K562 (cell line): ENCODE results near the gene NXF1. TPM values are rescaled to one million over a fixed set of nuclear protein-coding genes. Genes with fewer than 3 reads are reported as not detected.
A peak's percentile ranks its signal among the peaks of the same experiment; 100 is the strongest.

Experiments used
- ATAC-seq: fragments of 200-7000 bp; cut with Tn5 transposase; 3 replicates; pipeline ENCODE4 v1.9.1; 2020; ENCODE audit warnings: moderate library complexity
- BruUV-seq: library from RNA; stranded (reverse); fragments of 400-500 nt; replicated peaks from 2 replicates; lab custom pipeline; 2021; lab: Mats Ljungman, UMichigan
- CTCF ChIA-PET: fragments of 300-600 bp; formaldehyde crosslinking; extraction: SDS; loops from one replicate; lab custom pipeline; 2021; ENCODE audit warnings: low intra/inter-chr PET ratio; lab: Yijun Ruan, JAX
- POLR2A ChIA-PET: fragments of 300-600, 350-650 bp; sonication (Branson Sonifier 250); formaldehyde crosslinking; extraction: SDS; loops from one replicate; lab custom pipeline; 2021; ENCODE audit warnings: antibody characterized with exemption, inconsistent platforms; lab: Yijun Ruan, JAX
- DNase-seq, 4 experiments: peaks; one replicate each; pipeline versions ENCODE4 v3.0.0 to v3.0.0-alpha.2; 2011 to 2018; ENCODE audit warnings: low spot score in 3 of 4, mixed read lengths in 3 of 4; ENCODE audit errors: extremely low read depth in 1 of 4
- FAIRE-seq: peaks from 2 replicates; lab custom pipeline; 2011; peaks lifted over from hg19 to GRCh38; lab: Jason Lieb, UNC
- H2AFZ ChIP-seq: 2 replicates; pipeline ENCODE4 v1.6.0; 2011; ENCODE audit warnings: low read depth, low read length, control low read depth, inconsistent platforms
- H3K27ac ChIP-seq: fragments of 200-600 bp; 3 replicates; pipeline ENCODE4 v1.8.0; 2011; ENCODE audit warnings: low read depth, mild to moderate bottlenecking, control low read depth, inconsistent platforms, low read length, moderate library complexity, mixed read lengths; ENCODE audit errors: extremely low read depth
- H3K27me3 ChIP-seq, 2 experiments: fragments of 300-600 bp in 1 of 2; 2 replicates in 1 of 2; 3 replicates in 1 of 2; pipeline versions ENCODE4 v1.6.0 to v1.8.0; 2011; ENCODE audit warnings: inconsistent platforms in 2 of 2, low read length in 2 of 2, mild to moderate bottlenecking in 1 of 2, mixed read lengths in 1 of 2, moderate library complexity in 1 of 2; ENCODE audit not compliant: control insufficient read depth in 2 of 2, insufficient read depth in 2 of 2
- H3K36me3 ChIP-seq: fragments of 300-600 bp; 3 replicates; pipeline ENCODE4 v1.8.0; 2011; ENCODE audit warnings: mild to moderate bottlenecking, low read length, inconsistent platforms; ENCODE audit not compliant: control insufficient read depth, insufficient read depth
- H3K4me1 ChIP-seq, 2 experiments: fragments of 200-600 bp in 1 of 2; replicated peaks in 1 of 2; 2 replicates in 1 of 2; 3 replicates in 1 of 2; pipeline versions ENCODE4 v1.5.1 to v1.8.0; 2011; ENCODE audit warnings: inconsistent platforms in 2 of 2, low read length in 2 of 2, mild to moderate bottlenecking in 1 of 2, mixed read lengths in 1 of 2, moderate library complexity in 1 of 2; ENCODE audit not compliant: control insufficient read depth in 2 of 2, insufficient read depth in 2 of 2
- H3K4me2 ChIP-seq: 2 replicates; pipeline ENCODE4 v1.6.1; 2011; ENCODE audit warnings: low read length, control low read depth, inconsistent platforms, mixed read lengths; ENCODE audit not compliant: insufficient read depth
- H3K4me3 ChIP-seq: fragments of 200-600 bp; sonication (generic), shearing (Covaris generic); 2 replicates; pipeline ENCODE4 v1.5.1; 2016; ENCODE audit warnings: control low read depth, inconsistent platforms
- H3K79me2 ChIP-seq: fragments of 200-600 bp; 3 replicates; pipeline ENCODE4 v1.8.0; 2011; ENCODE audit warnings: low read length, inconsistent platforms; ENCODE audit not compliant: control insufficient read depth, insufficient read depth
- H3K9ac ChIP-seq, 2 experiments: 2 replicates each; pipeline versions ENCODE4 v1.6.0 to v1.6.1; 2011; ENCODE audit warnings: low read depth in 2 of 2, low read length in 2 of 2, control low read depth in 1 of 2, inconsistent platforms in 1 of 2, mild to moderate bottlenecking in 1 of 2, mixed read lengths in 1 of 2; ENCODE audit not compliant: insufficient read depth in 1 of 2
- H3K9me1 ChIP-seq: one replicate; pipeline ENCODE4 v1.6.0; 2011; ENCODE audit warnings: inconsistent platforms, mild to moderate bottlenecking, low read length, moderate library complexity; ENCODE audit not compliant: control insufficient read depth, insufficient read depth
- H3K9me3 ChIP-seq: replicated peaks from 2 replicates; pipeline ENCODE4 v1.5.1; 2011; ENCODE audit warnings: low read depth, low read length, inconsistent platforms; ENCODE audit not compliant: control insufficient read depth, insufficient read depth
- H4K20me1 ChIP-seq: replicated peaks from 2 replicates; pipeline ENCODE4 v1.6.1; 2011; ENCODE audit warnings: low read length, inconsistent platforms, mixed read lengths; ENCODE audit not compliant: control insufficient read depth, insufficient read depth
- CXXC5 ChIP-seq: fragments of 250-450 bp; sonication (Bioruptor Pico); IDR thresholded peaks from 2 replicates; pipeline ENCODE4 v1.8.0; 2022; ENCODE audit warnings: inconsistent platforms, mild to moderate bottlenecking, moderate library complexity
- FOS ChIP-seq: IDR thresholded peaks from 3 replicates; pipeline ENCODE4 v1.6.1; 2011; ENCODE audit not compliant: insufficient read length; ENCODE audit errors: extremely low read depth
- HDAC3 ChIP-seq: fragments of 450-650 bp; IDR thresholded peaks from 2 replicates; pipeline ENCODE4 v1.6.1; 2018; ENCODE audit warnings: borderline replicate concordance, mild to moderate bottlenecking, moderate library complexity; ENCODE audit not compliant: partially characterized antibody
- KDM1A ChIP-seq, 2 experiments: fragments of 450-650 bp; IDR thresholded peaks; 2 replicates each; pipeline ENCODE4 v1.6.1; 2016; ENCODE audit warnings: mild to moderate bottlenecking in 2 of 2
- MEIS2 ChIP-seq: fragments of 450-650 bp; IDR thresholded peaks from 2 replicates; pipeline ENCODE4 v1.6.1; 2014; ENCODE audit warnings: mild to moderate bottlenecking; ENCODE audit not compliant: partially characterized antibody
- MNT ChIP-seq, 2 experiments: fragments of 450-650 bp; conservative IDR thresholded peaks; 2 replicates each; pipeline ENCODE4 v1.6.1; 2017; ENCODE audit warnings: mild to moderate bottlenecking in 2 of 2, moderate library complexity in 2 of 2
- SMARCC2 ChIP-seq: fragments of 450-650 bp; IDR thresholded peaks from 2 replicates; pipeline ENCODE4 v1.6.1; 2017; ENCODE audit warnings: antibody characterized with exemption, moderate library complexity, mild to moderate bottlenecking, low read depth
- SMARCE1 ChIP-seq: fragments of 450-650 bp; IDR thresholded peaks from 2 replicates; pipeline ENCODE4 v1.7.1; 2016; ENCODE audit warnings: mild to moderate bottlenecking
- ZNF224 ChIP-seq: sonication (generic); formaldehyde crosslinking; IDR thresholded peaks from 2 replicates; pipeline ENCODE4 v1.8.0; 2022; ENCODE audit warnings: mild to moderate bottlenecking, missing genetic modification reagents
- ZNF23 ChIP-seq: fragments of 250-450 bp; sonication (Bioruptor Pico); IDR thresholded peaks from 2 replicates; pipeline ENCODE4 v1.4.0; 2020; ENCODE audit warnings: mild to moderate bottlenecking
- ZNF57 ChIP-seq: fragments of 450-650 bp; formaldehyde crosslinking; IDR thresholded peaks from 2 replicates; pipeline ENCODE4 v1.4.0; 2020; ENCODE audit warnings: mild to moderate bottlenecking, moderate library complexity
- ZNF696 ChIP-seq: fragments of 250-450 bp; sonication (Bioruptor Pico); conservative IDR thresholded peaks from 2 replicates; pipeline ENCODE4 v1.4.0; 2020; ENCODE audit warnings: mild to moderate bottlenecking, moderate library complexity
- ZNF76 ChIP-seq: fragments of 250-450 bp; sonication (Bioruptor Pico); IDR thresholded peaks from 2 replicates; pipeline ENCODE4 v1.4.0; 2020; ENCODE audit warnings: mild to moderate bottlenecking, moderate library complexity, borderline replicate concordance
- WGBS: fragments of 100-300 bp; shearing (Covaris generic); methylation state at CpG from one replicate; pipeline ENCODE4 v1.1.6; 2016; ENCODE audit warnings: low coverage, mixed read lengths; ENCODE audit not compliant: insufficient coverage; ENCODE audit errors: missing lambda C conversion rate; 5-methylcytosine and 5-hydroxymethylcytosine counted together
- in situ Hi-C: fragments of 300-500 bp; cut with MboI; formaldehyde crosslinking; loops from 4 replicates; pipeline ENCODE4 v1.15.0; 2018; ENCODE audit warnings: inconsistent platforms, mixed read lengths
- intact Hi-C: fragments of 100-400 bp; cut with micrococcal nuclease; formaldehyde crosslinking; loops from 2 replicates; pipeline ENCODE4 v1.14.2; 2022
- polyA plus RNA-seq, 8 experiments: library from polyadenylated mRNA; depleted of rRNA in 4 of 8; stranded (reverse) in 5 of 8; unstranded in 3 of 8; fragments of >200 nt; fragmentation: Nextera tagmentation in 2 of 8; fragmentation: Illumina TruSeq in 1 of 8; extraction: Ambion mirVana in 2 of 8; extraction: Trizol in 1 of 8; gene quantifications; 2 replicates each; pipeline versions ENCODE4 v1.2.1 to v1.2.3, GENCODE V29; 2011 to 2014; ENCODE audit warnings: inconsistent platforms in 1 of 8, missing spikeins in 1 of 8
- total RNA-seq, 7 experiments: library from RNA; depleted of rRNA in 6 of 7; stranded (reverse); fragments of >200 nt in 6 of 7; fragmentation: Illumina TruSeq in 2 of 7; extraction: Trizol in 2 of 7; gene quantifications; 2 replicates each; pipeline versions ENCODE4 v1.2.1 to v1.2.3, GENCODE V29; 2011 to 2021; ENCODE audit warnings: low replicate concordance in 1 of 7
- TF ChIP-seq, protein P1 (sequence below): sonication (generic); formaldehyde crosslinking; IDR thresholded peaks from 2 replicates; pipeline ENCODE4 v1.8.0; 2023; ENCODE audit warnings: missing genetic modification reagents, mild to moderate bottlenecking, borderline replicate concordance

The NXF1 gene
- total and polyA plus RNA-seq, 9 of the 15 experiments (the other 6 are each of a cell fraction or from before 2014, with no cell fraction given), result 18.1 to 98.3 (median 35.8) TPM

- TF ChIP-seq, protein P1, sequence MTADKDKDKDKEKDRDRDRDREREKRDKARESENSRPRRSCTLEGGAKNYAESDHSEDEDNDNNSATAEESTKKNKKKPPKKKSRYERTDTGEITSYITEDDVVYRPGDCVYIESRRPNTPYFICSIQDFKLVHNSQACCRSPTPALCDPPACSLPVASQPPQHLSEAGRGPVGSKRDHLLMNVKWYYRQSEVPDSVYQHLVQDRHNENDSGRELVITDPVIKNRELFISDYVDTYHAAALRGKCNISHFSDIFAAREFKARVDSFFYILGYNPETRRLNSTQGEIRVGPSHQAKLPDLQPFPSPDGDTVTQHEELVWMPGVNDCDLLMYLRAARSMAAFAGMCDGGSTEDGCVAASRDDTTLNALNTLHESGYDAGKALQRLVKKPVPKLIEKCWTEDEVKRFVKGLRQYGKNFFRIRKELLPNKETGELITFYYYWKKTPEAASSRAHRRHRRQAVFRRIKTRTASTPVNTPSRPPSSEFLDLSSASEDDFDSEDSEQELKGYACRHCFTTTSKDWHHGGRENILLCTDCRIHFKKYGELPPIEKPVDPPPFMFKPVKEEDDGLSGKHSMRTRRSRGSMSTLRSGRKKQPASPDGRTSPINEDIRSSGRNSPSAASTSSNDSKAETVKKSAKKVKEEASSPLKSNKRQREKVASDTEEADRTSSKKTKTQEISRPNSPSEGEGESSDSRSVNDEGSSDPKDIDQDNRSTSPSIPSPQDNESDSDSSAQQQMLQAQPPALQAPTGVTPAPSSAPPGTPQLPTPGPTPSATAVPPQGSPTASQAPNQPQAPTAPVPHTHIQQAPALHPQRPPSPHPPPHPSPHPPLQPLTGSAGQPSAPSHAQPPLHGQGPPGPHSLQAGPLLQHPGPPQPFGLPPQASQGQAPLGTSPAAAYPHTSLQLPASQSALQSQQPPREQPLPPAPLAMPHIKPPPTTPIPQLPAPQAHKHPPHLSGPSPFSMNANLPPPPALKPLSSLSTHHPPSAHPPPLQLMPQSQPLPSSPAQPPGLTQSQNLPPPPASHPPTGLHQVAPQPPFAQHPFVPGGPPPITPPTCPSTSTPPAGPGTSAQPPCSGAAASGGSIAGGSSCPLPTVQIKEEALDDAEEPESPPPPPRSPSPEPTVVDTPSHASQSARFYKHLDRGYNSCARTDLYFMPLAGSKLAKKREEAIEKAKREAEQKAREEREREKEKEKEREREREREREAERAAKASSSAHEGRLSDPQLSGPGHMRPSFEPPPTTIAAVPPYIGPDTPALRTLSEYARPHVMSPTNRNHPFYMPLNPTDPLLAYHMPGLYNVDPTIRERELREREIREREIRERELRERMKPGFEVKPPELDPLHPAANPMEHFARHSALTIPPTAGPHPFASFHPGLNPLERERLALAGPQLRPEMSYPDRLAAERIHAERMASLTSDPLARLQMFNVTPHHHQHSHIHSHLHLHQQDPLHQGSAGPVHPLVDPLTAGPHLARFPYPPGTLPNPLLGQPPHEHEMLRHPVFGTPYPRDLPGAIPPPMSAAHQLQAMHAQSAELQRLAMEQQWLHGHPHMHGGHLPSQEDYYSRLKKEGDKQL, result no peak
Observed at GRCh38 chr11:62782753-62783152, 22.5 kb downstream of the NXF1 start (continued).

DNA sequence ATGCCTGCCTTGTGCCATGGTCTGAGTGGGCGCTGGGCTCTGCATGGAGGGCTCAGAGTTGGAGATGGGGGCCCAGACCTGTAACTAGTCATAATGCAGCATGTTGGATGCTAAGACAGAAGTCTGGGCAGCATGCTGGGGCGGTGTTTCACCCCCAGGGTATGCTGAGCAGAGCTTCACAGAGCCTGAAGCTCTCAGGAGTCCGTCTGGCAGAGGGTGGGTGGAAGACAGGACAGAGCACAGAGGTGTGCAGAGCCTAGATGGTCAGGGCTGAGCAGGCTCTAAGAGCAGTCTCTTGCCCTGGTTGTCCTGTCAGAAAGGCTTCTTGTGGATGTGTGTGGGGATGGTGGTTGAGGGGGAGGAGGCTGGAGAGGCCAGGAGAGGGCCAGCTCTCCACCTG, 26.8 kb downstream of the NXF1 start:
- intact Hi-C loops, result no loop called here
- DNase-seq (peak in 2 of 4 experiments; percentile 5 to 6), ATAC-seq (no peak; the same call in 2 of the 3 replicates), FAIRE-seq (no peak)
- no peaks in the 10 kb centered on the region for H3K27me3 ChIP-seq
- POLR2A ChIA-PET, result no interaction called here
- TF ChIP-seq MEIS2 (no peak), HDAC3 (no peak), SMARCE1 (no peak), FOS (no peak), ZNF224 (CRISPR knock-in tag) (no peak), ZNF76 (no peak), ZNF696 (CRISPR knock-in tag) (no peak), ZNF23 (no peak), ZNF57 (CRISPR knock-in tag) (no peak), KDM1A (IDR thresholded peaks at IDR 0.05) (no peak), SMARCC2 (no peak), CXXC5 (CRISPR knock-in tag) (no peak), MNT (conservative IDR thresholded peaks at IDR 0.05) (no peak)
- no TSS peak for BruUV-seq
- in situ Hi-C loops, result no loop called here
- no peaks in the 10 kb centered on the region for H4K20me1 ChIP-seq
- no peak overlapping the region for H3K27ac ChIP-seq
- no peaks in the 10 kb centered on the region for H3K9me1 ChIP-seq
- CTCF ChIA-PET, result no interaction called here
- peaks cover 8% of the 10 kb centered on the region; the same call in 2 of the 3 replicates for H3K79me2 ChIP-seq
- WGBS, result 73% methylated on average over 2 of the region's 3 CpGs
- no peak overlapping the region for H3K4me3 ChIP-seq
- H3K4me1 ChIP-seq, result peaks cover 0 to 3% of the 10 kb centered on the region in 2 experiments; a peak in 1 of 5 replicates
- peaks cover 65% of the 10 kb centered on the region for H3K36me3 ChIP-seq
- no peak overlapping the region for H3K4me2 ChIP-seq
- no peaks in the 10 kb centered on the region for H3K9me3 ChIP-seq
- H2AFZ ChIP-seq, result no peak overlapping the region
- H3K9ac ChIP-seq, result peak overlapping the region in 1 of 2 experiments; percentile 64; a peak in 1 of 4 replicates
